ENCODE data around the gene THPO.

The THPO gene

GRCh38 chr3:184384342-184384741, 6.3 kb upstream of the THPO start:
- DNase-seq, result no peak

DNA sequence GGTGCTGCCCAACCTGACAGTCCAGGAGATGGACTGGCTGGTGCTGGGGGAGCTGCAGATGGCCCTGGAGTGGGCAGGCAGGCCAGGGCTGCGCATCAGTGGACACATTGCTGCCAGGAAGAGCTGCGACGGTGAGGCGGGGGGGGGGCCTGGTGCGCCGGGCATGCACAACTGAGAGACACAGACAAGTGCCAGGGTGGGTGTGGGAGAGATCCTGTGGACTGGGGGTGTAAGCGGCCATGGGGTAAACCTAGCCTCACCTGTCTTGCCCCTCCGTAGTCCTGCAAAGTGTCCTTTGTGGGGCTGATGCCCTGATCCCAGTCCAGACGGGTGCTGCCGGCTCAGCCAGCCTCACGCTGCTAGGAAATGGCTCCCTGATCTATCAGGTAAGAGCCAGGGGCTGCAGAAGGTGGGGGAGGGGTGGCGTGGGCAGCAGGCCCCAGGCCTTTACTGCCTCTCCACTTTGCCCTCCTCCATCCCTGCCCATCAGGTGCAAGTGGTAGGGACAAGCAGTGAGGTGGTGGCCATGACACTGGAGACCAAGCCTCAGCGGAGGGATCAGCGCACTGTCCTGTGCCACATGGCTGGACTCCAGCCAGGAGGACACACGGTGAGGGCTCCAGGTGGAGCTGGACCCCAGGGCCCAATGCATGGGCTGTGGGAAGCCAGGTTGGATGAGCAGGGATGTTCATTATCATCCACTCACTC, 5.2 kb upstream of the THPO start:
- DNase-seq, result no peak

DNA sequence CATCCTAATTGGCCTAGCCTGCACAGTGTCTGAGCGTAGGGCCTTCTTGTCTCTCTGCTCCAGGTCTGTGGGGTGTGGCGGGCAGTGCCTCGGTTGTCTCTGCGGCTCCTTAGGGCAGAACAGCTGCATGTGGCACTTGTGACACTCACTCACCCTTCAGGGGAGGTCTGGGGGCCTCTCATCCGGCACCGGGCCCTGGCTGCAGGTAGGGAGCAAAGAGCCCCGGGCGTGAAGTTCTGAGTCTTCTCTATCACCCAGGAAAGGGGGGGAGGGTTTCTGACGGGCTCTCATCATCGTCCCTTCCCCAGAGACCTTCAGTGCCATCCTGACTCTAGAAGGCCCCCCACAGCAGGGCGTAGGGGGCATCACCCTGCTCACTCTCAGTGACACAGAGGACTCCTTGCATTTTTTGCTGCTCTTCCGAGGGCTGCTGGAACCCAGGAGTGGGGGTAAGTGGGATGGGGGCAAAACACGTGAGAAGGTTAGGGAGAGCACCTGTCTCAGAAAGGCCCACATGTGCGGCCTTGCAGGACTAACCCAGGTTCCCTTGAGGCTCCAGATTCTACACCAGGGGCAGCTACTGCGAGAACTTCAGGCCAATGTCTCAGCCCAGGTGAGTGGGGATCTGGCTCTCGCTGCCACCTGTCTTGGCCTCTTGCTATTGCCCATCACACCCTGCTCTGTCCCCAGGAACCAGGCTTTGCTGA, 4.5 kb upstream of the THPO start:
- no peak for DNase-seq

- peak; percentile 68 for DNase-seq
Observed at GRCh38 chr3:184381261-184382224, 3.5 kb upstream of the THPO start.

DNA sequence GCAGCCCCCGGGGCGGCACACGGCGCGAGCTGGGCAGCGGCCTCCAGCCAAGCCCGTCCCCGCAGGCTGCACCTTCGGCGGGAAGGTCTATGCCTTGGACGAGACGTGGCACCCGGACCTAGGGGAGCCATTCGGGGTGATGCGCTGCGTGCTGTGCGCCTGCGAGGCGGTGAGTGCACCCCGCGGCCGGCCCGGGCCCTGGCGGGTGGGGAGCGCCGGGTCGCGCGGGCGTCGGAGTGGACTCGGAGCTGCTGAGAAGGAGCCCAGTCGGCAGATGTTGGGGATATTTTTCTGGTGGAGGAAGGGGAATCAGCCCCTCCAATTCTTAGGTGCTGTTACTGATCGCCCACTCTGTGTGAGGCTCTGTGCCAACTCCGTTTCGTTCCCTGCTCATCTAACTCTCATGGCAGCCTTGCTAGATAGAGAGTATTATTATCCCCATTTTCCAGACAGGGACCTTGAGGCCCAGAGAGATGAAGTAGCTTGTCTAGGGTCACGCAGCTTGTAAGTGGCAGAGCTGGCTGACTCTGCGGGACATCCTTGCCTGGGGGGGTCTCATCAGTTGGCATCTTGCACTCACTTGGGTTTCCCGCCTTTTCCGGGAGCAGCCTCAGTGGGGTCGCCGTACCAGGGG, 2.7 kb upstream of the THPO start:
- peak; percentile 59 for DNase-seq

GRCh38 chr3:184380185-184380626, 2.2 kb upstream of the THPO start:
- peak; percentile 85 for DNase-seq

DNA sequence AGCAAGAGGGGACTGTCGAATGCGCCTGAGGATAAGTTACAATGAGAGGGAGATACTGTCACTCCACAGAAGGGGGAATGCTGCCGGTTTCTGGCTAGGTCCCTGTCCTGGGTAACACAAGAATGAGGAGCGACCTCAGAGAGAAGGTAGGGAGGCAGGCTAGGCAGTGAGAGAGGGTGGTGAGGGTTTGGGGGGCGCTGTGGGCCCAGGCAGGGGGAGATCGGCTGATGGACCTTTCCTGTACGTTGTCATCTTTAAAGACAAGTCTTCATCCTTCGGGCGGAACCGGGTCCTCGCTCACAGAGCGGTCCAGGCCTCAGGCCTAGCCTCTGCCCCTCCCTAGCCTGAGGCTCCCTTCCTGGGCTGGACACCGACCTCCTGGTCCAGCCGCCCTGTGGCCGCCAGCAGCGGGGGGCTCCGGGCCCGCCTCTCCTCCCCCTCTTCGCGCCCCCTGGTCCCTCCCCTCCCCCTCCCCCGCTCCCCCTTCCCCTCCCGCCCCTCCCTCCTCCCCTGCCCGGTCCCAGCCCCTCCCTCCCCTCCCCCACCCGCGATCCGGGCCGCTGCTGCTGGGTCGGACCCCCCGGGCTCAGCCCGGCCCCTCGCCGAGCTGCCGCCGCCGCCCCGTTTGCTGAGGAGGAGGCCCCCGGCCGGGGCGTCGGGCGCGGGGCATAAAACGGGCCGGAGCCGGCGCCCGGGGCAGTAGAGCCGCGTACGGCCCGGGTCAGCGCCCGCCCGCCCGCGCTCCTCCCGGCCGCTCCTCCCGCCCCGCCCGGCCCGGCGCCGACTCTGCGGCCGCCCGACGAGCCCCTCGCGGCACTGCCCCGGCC, 1.6 kb upstream of the THPO start, which contains the start of gene CHRD:
CHRD (plus strand) TSS at position 697 of the 827 bp plus-strand sequence. CDS start 265 bp downstream, outside the sequence.
- peak; percentile 49 for DNase-seq

- no peak for DNase-seq
Observed at GRCh38 chr3:184378651-184379357, 797 bp upstream of the THPO start.

- no peak for DNase-seq
Observed at GRCh38 chr3:184377374-184377773, 633 bp downstream of the THPO start.

DNA sequence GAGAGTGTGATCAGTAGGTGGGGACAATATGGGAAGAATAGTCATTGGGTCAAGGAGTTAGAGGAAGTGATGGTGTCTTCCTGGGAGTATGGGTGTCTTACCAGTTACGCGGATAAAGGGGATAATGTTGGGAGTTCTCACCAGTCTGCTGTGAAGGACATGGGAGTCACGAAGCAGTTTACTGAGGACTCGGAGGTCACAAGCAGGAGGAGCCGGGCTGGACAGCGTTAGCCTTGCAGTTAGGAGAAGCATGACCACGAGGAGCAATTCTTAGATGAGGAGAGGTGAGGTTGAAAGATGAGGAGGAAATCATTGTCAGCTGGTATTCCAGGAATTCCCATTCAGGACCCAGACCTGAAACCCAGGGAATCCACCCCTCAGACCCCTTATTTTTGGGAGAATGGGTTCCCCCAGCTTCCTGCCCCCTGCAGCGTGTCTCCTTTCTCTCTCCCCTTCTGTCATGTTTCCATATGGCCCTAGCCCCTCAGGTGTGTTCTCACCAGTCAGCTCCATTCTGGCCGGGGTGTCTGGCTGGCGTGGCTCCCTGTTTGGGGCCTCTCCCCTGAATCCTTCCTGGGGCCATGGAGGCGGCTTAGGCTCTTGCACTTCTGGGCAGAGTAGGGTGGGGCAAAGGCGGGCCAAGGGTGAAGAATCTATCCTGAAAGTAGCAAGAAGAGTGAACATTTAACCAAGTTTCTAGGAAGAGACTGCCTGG, 2.1 kb downstream of the THPO start:
- DNase-seq, result no peak

- no peak for DNase-seq
Observed at GRCh38 chr3:184373422-184373821, 4.6 kb downstream of the THPO start.

DNA sequence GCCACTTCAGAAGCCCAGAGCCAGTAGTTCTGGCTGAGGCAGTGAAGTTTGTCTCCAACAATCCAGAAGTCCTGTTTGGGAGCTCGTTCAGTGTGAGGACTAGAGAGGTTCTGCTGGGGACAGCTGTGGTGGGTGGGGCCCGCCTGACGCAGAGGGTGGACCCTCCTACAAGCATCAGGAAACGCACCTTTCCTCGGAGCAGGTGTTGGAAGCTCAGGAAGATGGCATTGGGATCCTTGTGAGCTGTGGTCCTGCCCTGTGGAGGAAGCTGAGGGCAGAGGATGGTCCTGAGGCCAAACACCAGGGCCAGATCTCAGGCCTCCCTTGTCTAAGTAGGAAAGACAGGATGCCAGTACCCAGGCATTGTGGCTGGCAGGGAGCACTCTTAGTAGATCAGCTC, 5.1 kb downstream of the THPO start:
- DNase-seq, result no peak

- DNase-seq, result no peak
Observed at GRCh38 chr3:184372296-184372821, 5.6 kb downstream of the THPO start.

DNA sequence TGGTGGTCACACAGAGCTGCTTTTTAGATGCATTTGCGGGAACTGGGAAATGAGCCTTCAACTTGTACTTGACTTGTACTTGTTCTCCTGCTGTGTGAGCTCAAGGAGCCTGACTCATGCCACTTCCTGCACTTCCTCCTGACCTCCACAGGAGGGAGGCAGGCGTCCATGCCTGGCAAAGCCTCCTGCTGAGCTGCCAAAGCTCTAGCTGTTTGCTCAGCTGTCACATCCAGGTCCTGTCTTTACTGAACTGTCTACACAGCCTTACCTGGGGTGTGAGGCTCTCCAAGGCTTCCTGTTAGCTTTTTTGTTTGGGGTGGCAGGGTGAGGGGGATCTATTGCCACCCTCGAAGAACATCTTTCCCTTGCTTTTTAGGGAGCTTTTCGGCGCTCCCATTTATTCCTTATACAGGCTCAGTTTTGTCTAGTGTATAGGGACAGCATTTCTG, 6.4 kb downstream of the THPO start:
- DNase-seq, result peak; percentile 90

GRCh38 chr3:184368586-184369183, 9.3 kb downstream of the THPO start:
- no peak for DNase-seq

GRCh38 chr3:184368116-184368515, 9.9 kb downstream of the THPO start:
- no peak for DNase-seq

GRCh38 chr3:184366619-184367289, 11.3 kb downstream of the THPO start:
- peak; percentile 38 for DNase-seq

GRCh38 chr3:184362668-184363546, 15.1 kb downstream of the THPO start:
- DNase-seq, result peak; percentile 98
